ENCODE data around the gene PLD2. TPM values are rescaled to one million over a fixed set of nuclear protein-coding genes. Genes with fewer than 3 reads are reported as not detected.
A peak's percentile ranks its signal among the peaks of the same experiment; 100 is the strongest.

Gene PLD2
- total and polyA plus RNA-seq, 9 of the 15 experiments (the other 6 are each of a cell fraction or from before 2014, with no cell fraction given) = 0.20 to 7.5 (median 3.3) TPM

- FAIRE-seq = no peak
These were observed 3.8 kb downstream of the PLD2 start for GRCh38 chr17:4810696-4811290.

More at GRCh38 chr17:4810696-4811290, 3.8 kb downstream of the PLD2 start:
- Histone ChIP-seq H3K27me3 (ENCODE audit: control insufficient read depth in 2 of 2, insufficient read depth in 2 of 2, low read length in 2 of 2) (no peaks in the 10 kb centered on the region), H2AFZ (ENCODE audit: low read depth, low read length) (no peak overlapping the region), H3K4me1 (replicated peaks in 1 of 2; ENCODE audit: control insufficient read depth in 2 of 2, insufficient read depth in 2 of 2, low read length in 2 of 2) (peaks cover 3 to 22% of the 10 kb centered on the region in 2 experiments; a peak in 3 of 5 replicates), H3K36me3 (ENCODE audit: control insufficient read depth, insufficient read depth, low read length) (no peaks in the 10 kb centered on the region), H4K20me1 (replicated peaks; ENCODE audit: control insufficient read depth, insufficient read depth, low read length) (no peaks in the 10 kb centered on the region; the same call in 1 of the 2 replicates), H3K79me2 (ENCODE audit: control insufficient read depth, insufficient read depth, low read length) (no peaks in the 10 kb centered on the region), H3K27ac (ENCODE audit: extremely low read depth, low read depth, low read length) (no peak overlapping the region), H3K4me3 (no peak overlapping the region), H3K9me1 (ENCODE audit: control insufficient read depth, insufficient read depth, low read length) (no peaks in the 10 kb centered on the region), H3K9ac (ENCODE audit: insufficient read depth in 1 of 2, low read depth in 2 of 2, low read length in 2 of 2) (no peak overlapping the region), H3K9me3 (replicated peaks; ENCODE audit: control insufficient read depth, insufficient read depth, low read depth, low read length) (no peaks in the 10 kb centered on the region), H3K4me2 (ENCODE audit: insufficient read depth, low read length) (no peak overlapping the region)
- TF ChIP-seq HSF4 (CRISPR knock-in tag; IDR thresholded peaks at IDR 0.05; ENCODE audit: borderline replicate concordance) (no peak), NR2C2 (CRISPR knock-in tag; IDR thresholded peaks at IDR 0.05) (no peak), NR2C2 (tag; IDR thresholded peaks at IDR 0.05) (peak; percentile 58), AFF4 (CRISPR knock-in tag; IDR thresholded peaks at IDR 0.05) (no peak), NR2C1 (IDR thresholded peaks at IDR 0.05) (peak; percentile 76), NR2C1 (tag; IDR thresholded peaks at IDR 0.05) (peak; percentile 71), RHOXF2B (CRISPR knock-in tag; conservative IDR thresholded peaks at IDR 0.05) (no peak), SPI1 (IDR thresholded peaks at IDR 0.05; ENCODE audit: borderline replicate concordance, low read depth, low read length) (peak; percentile 65; the same call in 1 of the 2 replicates), RFX1 (IDR thresholded peaks at IDR 0.05) (no peak), NFIC (IDR thresholded peaks at IDR 0.05) (peak; percentile 45; the same call in 1 of the 2 replicates), MECOM (CRISPR knock-in tag; IDR thresholded peaks at IDR 0.05) (no peak), ZNF699 (CRISPR knock-in tag; IDR thresholded peaks at IDR 0.05; ENCODE audit: insufficient replicate concordance) (no peak), TFAP4 (CRISPR knock-in tag; IDR thresholded peaks at IDR 0.05; ENCODE audit: borderline replicate concordance) (peak; percentile 50; the same call in 1 of the 2 replicates)
- ATAC-seq = no peak
- BruUV-seq (replicated peaks) = no TSS peak
- in situ Hi-C loops (cut with MboI) = no loop called here
- POLR2A ChIA-PET = no interaction called here
- intact Hi-C loops (cut with micrococcal nuclease) = no loop called here
- WGBS (ENCODE audit: insufficient coverage, low coverage, missing lambda C conversion rate) = 34% methylated on average over 12 of the region's 13 CpGs
- DNase-seq (ENCODE audit: extremely low read depth in 1 of 4, low spot score in 3 of 4) = no peak
- CTCF ChIA-PET (ENCODE audit: low intra/inter-chr PET ratio) = no interaction called here
